WTC11 (cell line): Measurements from ENCODE around the gene PHYHD1. TPM values are rescaled to one million over a fixed set of nuclear protein-coding genes. Genes with fewer than 3 reads are reported as not detected.

ENCODE experiments used
- AR ChIP-seq: fragments of 250-450 bp; sonication (Bioruptor Pico); IDR thresholded peaks from 2 replicates; pipeline ENCODE4 v1.9.0; 2021; ENCODE audit warnings: mild to moderate bottlenecking
- CREM ChIP-seq: sonication (generic); formaldehyde crosslinking; IDR thresholded peaks from 2 replicates; pipeline ENCODE4 v1.8.1; 2022; ENCODE audit warnings: mild to moderate bottlenecking, missing genetic modification reagents, moderate library complexity
- E2F4 ChIP-seq: sonication (generic); formaldehyde crosslinking; IDR thresholded peaks from 2 replicates; pipeline ENCODE4 v1.8.1; 2022; ENCODE audit warnings: low read depth, mild to moderate bottlenecking, moderate library complexity, missing genetic modification reagents, borderline replicate concordance
- ESRRA ChIP-seq: sonication (generic); formaldehyde crosslinking; IDR thresholded peaks from 2 replicates; pipeline ENCODE4 v1.8.1; 2022; ENCODE audit warnings: mild to moderate bottlenecking, missing genetic modification reagents, borderline replicate concordance
- GTF2I ChIP-seq: fragments of 250-450 bp; sonication (Bioruptor Pico); conservative IDR thresholded peaks from 2 replicates; pipeline ENCODE4 v1.4.0; 2021; ENCODE audit warnings: mild to moderate bottlenecking
- HMGA2 ChIP-seq: fragments of 250-450 bp; sonication (Bioruptor Pico); IDR thresholded peaks from 2 replicates; pipeline ENCODE4 v1.4.0; 2021; ENCODE audit warnings: mild to moderate bottlenecking, moderate library complexity
- HMGXB4 ChIP-seq: sonication (generic); formaldehyde crosslinking; IDR thresholded peaks from 2 replicates; pipeline ENCODE4 v1.8.1; 2023; ENCODE audit warnings: mild to moderate bottlenecking, moderate library complexity, missing genetic modification reagents
- IRF1 ChIP-seq: sonication (generic); formaldehyde crosslinking; IDR thresholded peaks from 2 replicates; pipeline ENCODE4 v1.8.0; 2023; ENCODE audit warnings: missing genetic modification reagents
- MAX ChIP-seq: sonication (generic); formaldehyde crosslinking; IDR thresholded peaks from 2 replicates; pipeline ENCODE4 v1.8.0; 2022; ENCODE audit warnings: mild to moderate bottlenecking, missing genetic modification reagents
- NFATC4 ChIP-seq: fragments of 250-450 bp; sonication (Bioruptor Pico); IDR thresholded peaks from 2 replicates; pipeline ENCODE4 v1.9.0; 2021; ENCODE audit warnings: mild to moderate bottlenecking
- NR2C2 ChIP-seq: sonication (generic); formaldehyde crosslinking; IDR thresholded peaks from 2 replicates; pipeline ENCODE4 v1.8.0; 2022; ENCODE audit warnings: mild to moderate bottlenecking, missing genetic modification reagents
- NR3C1 ChIP-seq: sonication (generic); formaldehyde crosslinking; conservative IDR thresholded peaks from 2 replicates; pipeline ENCODE4 v1.8.1; 2023; ENCODE audit warnings: low read depth, mild to moderate bottlenecking, missing genetic modification reagents
- SMAD4 ChIP-seq: sonication (generic); formaldehyde crosslinking; IDR thresholded peaks from 2 replicates; pipeline ENCODE4 v1.8.0; 2022; ENCODE audit warnings: mild to moderate bottlenecking, missing genetic modification reagents
- SP1 ChIP-seq: sonication (generic); formaldehyde crosslinking; conservative IDR thresholded peaks from 2 replicates; pipeline ENCODE4 v1.8.1; 2022; ENCODE audit warnings: missing genetic modification reagents
- USF2 ChIP-seq: sonication (generic); formaldehyde crosslinking; IDR thresholded peaks from 2 replicates; pipeline ENCODE4 v1.8.1; 2023; ENCODE audit warnings: mild to moderate bottlenecking, missing genetic modification reagents, moderate library complexity
- ZNF138 ChIP-seq: sonication (generic); formaldehyde crosslinking; conservative IDR thresholded peaks from 2 replicates; pipeline ENCODE4 v1.8.1; 2022; ENCODE audit warnings: mild to moderate bottlenecking, moderate library complexity, missing genetic modification reagents
- ZNF281 ChIP-seq: sonication (generic); formaldehyde crosslinking; IDR thresholded peaks from 2 replicates; pipeline ENCODE4 v1.8.0; 2023; ENCODE audit warnings: mild to moderate bottlenecking, missing genetic modification reagents
- ZNF396 ChIP-seq: fragments of 250-450 bp; sonication (Bioruptor Pico); IDR thresholded peaks from 2 replicates; pipeline ENCODE4 v1.8.0; 2021; ENCODE audit warnings: mild to moderate bottlenecking, moderate library complexity, borderline replicate concordance
- ZNF416 ChIP-seq: fragments of 250-450 bp; sonication (Bioruptor Pico); IDR thresholded peaks from 2 replicates; pipeline ENCODE4 v1.9.0; 2021; ENCODE audit warnings: mild to moderate bottlenecking, inconsistent platforms
- ZNF532 ChIP-seq: fragments of 250-450 bp; sonication (Bioruptor Pico); IDR thresholded peaks from 2 replicates; pipeline ENCODE4 v1.9.0; 2021; ENCODE audit warnings: mild to moderate bottlenecking, borderline replicate concordance
- total RNA-seq: library from RNA; stranded (reverse); gene quantifications from 3 replicates; pipeline ENCODE4 v1.2.3, GENCODE V29; 2021

Gene PHYHD1
- total RNA-seq, 1 experiment from 2014 or later, result 14.6 TPM

- TF ChIP-seq E2F4 (no peak), MAX (CRISPR knock-in tag) (no peak; the same call in 1 of the 2 replicates), HMGA2 (CRISPR knock-in tag) (no peak), ZNF532 (no peak), ZNF416 (CRISPR knock-in tag) (peak; percentile 82; the same call in 1 of the 2 replicates), HMGXB4 (CRISPR knock-in tag) (no peak), ZNF396 (CRISPR knock-in tag) (no peak), ZNF281 (CRISPR knock-in tag) (no peak), ZNF138 (CRISPR knock-in tag) (no peak), GTF2I (CRISPR knock-in tag) (no peak), AR (CRISPR knock-in tag) (no peak), SP1 (peak; percentile 97), USF2 (CRISPR knock-in tag) (peak; percentile 45; the same call in 1 of the 2 replicates), IRF1 (CRISPR knock-in tag) (no peak), NR3C1 (no peak), CREM (CRISPR knock-in tag) (peak; percentile 97), NFATC4 (CRISPR knock-in tag) (no peak), ESRRA (CRISPR knock-in tag) (no peak), NR2C2 (CRISPR knock-in tag) (no peak), SMAD4 (CRISPR knock-in tag) (no peak)
These were observed 38.7 kb upstream of the PHYHD1 start, which contains the start of the genes KYAT1 and LRRC8A (continued) for GRCh38 chr9:128881884-128882676.
